Epithelial cell of proximal tubule (primary cell): ENCODE measurements around the gene PJA1. TPM values are rescaled to one million over a fixed set of nuclear protein-coding genes. Genes with fewer than 3 reads are reported as not detected.

Experiments
- DNase-seq: peaks from one replicate; pipeline ENCODE4 v3.0.0-alpha.2; 2011; ENCODE audit warnings: low read depth
- H3K4me3 ChIP-seq: 2 replicates; pipeline ENCODE4 v1.5.1; 2011; ENCODE audit warnings: low read depth, mild to moderate bottlenecking, low read length
- total RNA-seq: library from RNA; depleted of rRNA; stranded (reverse); fragments of >200 nt; gene quantifications from 2 replicates; pipeline ENCODE4 v1.2.3, GENCODE V29; 2015
- TF ChIP-seq, protein P1 (sequence below): conservative IDR thresholded peaks from 2 replicates; pipeline ENCODE4 v1.5.1; 2012; ENCODE audit warnings: low read depth, mild to moderate bottlenecking, low read length

PJA1 gene, protein sequence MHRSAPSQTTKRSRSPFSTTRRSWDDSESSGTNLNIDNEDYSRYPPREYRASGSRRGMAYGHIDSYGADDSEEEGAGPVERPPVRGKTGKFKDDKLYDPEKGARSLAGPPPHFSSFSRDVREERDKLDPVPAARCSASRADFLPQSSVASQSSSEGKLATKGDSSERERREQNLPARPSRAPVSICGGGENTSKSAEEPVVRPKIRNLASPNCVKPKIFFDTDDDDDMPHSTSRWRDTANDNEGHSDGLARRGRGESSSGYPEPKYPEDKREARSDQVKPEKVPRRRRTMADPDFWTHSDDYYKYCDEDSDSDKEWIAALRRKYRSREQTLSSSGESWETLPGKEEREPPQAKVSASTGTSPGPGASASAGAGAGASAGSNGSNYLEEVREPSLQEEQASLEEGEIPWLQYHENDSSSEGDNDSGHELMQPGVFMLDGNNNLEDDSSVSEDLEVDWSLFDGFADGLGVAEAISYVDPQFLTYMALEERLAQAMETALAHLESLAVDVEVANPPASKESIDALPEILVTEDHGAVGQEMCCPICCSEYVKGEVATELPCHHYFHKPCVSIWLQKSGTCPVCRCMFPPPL
- total RNA-seq = 18.8 and 25.0 TPM in 2 replicates

DNA sequence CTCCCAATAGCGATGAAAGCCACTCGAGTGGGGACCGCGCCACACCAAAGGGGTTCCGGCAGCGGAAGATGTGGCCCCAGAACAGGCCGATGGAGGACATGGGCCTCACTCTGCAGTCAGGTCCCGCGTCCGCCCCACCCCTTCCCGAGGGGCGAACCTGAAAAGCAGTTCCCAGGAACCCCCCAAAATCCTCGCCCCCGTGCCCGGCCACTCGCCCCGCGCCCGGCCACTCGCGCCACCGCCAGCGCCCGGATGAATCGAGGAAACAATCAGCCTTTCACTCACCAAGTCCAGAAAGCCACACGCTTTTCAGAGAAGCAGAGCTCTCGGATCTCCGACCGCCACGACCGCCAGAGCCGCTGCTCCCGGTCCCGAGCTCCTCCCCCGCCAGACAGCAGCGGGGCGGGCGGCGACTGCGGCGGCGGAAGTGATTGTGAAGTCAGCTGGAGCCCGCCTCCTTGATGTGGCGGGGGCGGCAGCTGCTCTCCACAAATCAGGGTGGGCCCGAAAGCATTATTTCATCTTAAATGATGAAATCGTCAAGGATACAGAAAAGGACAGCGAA is at the start of gene PJA1:
TSS of gene PJA1 (minus strand) at position 367 of the 565 bp plus-strand sequence. CDS start 2,380 bp downstream, outside the sequence.
- DNase-seq = no peak
- peak within 1 kb of the TSS; percentile 77 for H3K4me3 ChIP-seq

DNA sequence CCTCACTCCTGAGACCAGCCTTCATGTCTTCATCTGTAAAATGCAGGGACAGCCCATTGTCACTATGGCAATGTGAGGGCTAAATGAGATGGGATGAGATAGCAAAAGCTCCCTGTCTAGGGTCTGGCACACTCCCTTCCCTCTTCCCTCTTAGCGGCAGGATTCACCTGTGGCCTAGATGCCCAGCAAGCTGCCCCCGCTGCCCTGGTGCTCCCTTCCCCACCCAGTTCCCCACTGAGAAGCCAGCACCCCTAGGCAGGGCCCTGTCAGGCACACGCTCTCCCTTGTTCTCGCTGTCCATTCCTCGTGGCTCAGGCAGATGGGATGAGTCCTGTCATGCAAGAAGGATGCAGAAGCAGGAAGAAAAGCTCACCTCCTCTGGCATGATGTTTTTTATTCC is 49.2 kb upstream of the PJA1 start:
- no peak for DNase-seq
- TF ChIP-seq, protein P1, sequence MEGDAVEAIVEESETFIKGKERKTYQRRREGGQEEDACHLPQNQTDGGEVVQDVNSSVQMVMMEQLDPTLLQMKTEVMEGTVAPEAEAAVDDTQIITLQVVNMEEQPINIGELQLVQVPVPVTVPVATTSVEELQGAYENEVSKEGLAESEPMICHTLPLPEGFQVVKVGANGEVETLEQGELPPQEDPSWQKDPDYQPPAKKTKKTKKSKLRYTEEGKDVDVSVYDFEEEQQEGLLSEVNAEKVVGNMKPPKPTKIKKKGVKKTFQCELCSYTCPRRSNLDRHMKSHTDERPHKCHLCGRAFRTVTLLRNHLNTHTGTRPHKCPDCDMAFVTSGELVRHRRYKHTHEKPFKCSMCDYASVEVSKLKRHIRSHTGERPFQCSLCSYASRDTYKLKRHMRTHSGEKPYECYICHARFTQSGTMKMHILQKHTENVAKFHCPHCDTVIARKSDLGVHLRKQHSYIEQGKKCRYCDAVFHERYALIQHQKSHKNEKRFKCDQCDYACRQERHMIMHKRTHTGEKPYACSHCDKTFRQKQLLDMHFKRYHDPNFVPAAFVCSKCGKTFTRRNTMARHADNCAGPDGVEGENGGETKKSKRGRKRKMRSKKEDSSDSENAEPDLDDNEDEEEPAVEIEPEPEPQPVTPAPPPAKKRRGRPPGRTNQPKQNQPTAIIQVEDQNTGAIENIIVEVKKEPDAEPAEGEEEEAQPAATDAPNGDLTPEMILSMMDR = no peak
- no peak overlapping the region for H3K4me3 ChIP-seq

More for the DNA sequence above, at the start of gene PJA1:
- TF ChIP-seq, protein P1 = no peak

DNA sequence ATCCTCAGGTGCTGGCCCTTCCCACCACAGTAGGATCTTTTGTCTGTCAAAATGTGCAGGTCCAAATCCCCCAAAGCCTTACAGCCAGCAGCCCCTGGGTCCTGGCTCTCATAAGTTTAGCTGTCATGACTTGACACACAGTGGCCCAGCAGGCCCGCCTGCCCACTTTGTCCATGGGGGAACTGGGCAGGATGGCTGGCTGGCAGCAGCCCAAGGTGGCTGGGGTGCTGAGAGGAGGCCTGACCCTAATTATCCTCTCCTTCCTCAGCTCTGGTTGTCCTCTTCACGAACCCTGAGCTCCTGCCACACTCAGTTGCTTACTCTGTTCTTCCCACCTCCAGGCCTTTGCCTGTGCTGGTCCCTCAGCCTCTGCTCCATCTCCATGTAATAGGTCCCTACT is 46.4 kb upstream of the PJA1 start:
- DNase-seq = no peak
- TF ChIP-seq, protein P1 = no peak
- H3K4me3 ChIP-seq = no peak overlapping the region

DNA sequence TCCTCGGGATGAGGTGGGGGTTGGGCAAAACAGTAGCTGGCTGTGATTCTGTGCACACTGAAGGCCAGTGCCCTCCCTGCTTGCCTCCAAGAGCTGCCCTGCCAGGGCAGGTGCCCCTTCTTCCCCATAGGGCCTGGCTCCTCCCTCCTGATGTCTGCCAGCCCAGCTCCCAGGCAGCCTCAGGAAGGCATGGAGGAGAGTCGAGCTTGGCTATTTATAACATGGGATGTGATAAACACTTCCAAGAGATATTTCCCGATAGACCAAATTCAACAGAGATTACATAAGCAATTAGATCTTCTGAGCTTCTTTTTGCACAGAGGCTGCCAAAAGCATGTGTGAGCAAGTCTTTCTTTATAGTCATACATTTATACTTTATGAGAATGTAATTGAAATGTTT is 45.3 kb upstream of the PJA1 start:
- no peak overlapping the region for H3K4me3 ChIP-seq
- no peak for DNase-seq
- TF ChIP-seq, protein P1 = no peak

DNA sequence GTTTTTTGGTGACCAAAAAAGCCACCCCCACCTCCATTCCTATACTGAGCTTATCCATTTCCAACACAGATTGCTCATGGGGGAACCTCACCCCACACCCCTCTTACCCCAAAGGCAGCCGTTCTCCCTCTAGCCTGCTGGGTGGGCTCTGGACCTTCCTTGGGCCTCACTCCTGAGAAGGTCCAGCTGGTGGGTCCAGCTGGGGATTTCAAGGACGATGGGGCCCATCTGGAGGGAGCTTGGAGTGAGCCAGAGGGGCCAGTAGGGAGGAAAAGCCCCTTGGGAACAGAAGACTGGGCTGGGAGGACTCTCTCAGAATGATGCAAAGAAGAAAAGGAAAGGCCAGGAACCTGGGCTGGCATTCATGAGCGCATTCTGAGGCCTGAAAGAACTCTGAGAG is 42.0 kb upstream of the PJA1 start:
- no peak for DNase-seq
- TF ChIP-seq, protein P1 = no peak

DNA sequence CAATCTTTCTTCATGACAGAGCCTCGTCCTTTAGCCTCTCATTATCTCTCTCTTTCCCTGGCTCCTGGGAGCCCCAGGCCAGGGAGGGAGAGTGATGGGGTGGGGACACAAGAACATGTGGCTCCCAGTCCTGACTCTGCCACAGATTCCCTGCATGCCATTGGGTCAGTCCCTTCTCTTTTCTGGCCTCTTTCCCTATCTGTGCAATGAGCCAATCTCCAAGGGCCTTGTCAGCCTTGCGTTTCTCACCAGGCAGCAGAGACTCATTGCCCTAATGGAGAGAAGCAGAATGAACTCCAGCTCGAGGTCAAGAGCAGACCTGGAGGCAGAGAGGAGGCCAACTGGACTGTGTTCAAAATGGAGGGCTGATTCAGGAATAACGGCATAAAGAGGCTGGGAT is 38.4 kb upstream of the PJA1 start:
- TF ChIP-seq, protein P1 = no peak
- no peak for DNase-seq
- no peak overlapping the region for H3K4me3 ChIP-seq

More for the DNA sequence above, 42.0 kb upstream of the PJA1 start:
- no peak overlapping the region for H3K4me3 ChIP-seq
